Endothelial cell of umbilical vein (primary cell): ENCODE measurements around the gene MEIOSIN.

Source experiments
- EZH2 ChIP-seq: IDR thresholded peaks from 2 replicates; pipeline ENCODE4 v1.6.1; 2012; ENCODE audit warnings: borderline replicate concordance, low read depth, mild to moderate bottlenecking, moderate library complexity, low read length, inconsistent platforms; ENCODE audit not compliant: severe bottlenecking
- MYC ChIP-seq: IDR thresholded peaks from one replicate; pipeline ENCODE4 v1.6.1; 2011; ENCODE audit warnings: mild to moderate bottlenecking, low read depth, low read length
- POLR2AphosphoS5 ChIP-seq: IDR thresholded peaks from 2 replicates; pipeline ENCODE4 v1.6.1; 2012; ENCODE audit warnings: low read depth, mild to moderate bottlenecking, control low read depth, low read length, moderate library complexity; ENCODE audit not compliant: insufficient read depth
- TF ChIP-seq, protein P1 (sequence below), 2 donors: IDR thresholded peaks; 1 replicate in 1 of 2; 2 replicates in 1 of 2; pipeline ENCODE4 v1.5.1; 2011; ENCODE audit warnings: low read length in 2 of 2, mild to moderate bottlenecking in 2 of 2, moderate library complexity in 2 of 2, control low read depth in 1 of 2, inconsistent platforms in 1 of 2, low read depth in 1 of 2; ENCODE audit not compliant: insufficient read depth in 1 of 2; ENCODE audit errors: extremely low read depth in 1 of 2

DNA sequence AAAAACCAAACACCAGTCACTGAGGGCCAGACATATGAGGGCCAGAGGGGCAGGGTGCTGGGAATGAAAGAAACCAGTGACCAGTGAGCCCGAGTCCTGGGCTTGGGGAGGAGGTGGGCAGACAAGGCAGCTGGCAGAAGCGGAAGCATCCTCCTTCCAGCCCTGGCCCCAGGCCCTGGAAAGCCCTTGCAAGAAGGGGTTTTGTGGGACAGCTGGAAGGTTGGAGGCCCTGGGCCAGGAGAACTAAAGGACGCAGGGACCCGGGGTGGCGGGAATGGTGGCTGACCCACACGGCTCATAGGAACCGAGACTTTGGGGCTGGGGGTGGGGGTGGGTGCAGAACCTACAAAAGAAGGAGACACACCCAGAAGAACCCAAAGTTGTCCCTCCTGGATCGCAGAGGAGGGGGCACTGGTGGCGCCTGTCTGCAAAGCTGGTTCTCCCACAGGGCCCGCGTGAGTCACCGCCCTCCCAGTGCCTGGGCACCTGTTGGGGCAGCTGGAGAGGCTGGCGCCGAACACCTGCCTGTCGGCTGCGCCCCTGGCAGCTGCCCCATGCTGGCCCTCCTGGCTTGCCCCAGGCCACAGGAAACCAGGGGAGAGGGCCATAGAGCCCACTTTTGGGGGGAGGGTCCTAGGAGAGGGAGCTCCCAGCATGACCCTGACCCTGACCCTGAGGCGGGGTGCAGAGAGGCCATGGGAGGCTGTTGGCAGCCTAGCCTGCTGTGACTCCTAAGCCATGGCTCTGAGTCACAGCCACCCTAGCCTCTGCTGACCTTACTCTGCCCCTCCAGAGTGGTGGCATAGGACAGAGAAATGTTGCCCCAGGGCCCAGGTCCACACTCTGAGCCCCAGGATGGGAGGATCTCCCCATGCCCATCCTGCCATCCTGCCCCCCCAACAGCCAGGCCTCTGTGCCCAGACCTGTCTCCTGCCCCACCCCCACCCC is 48.2 kb downstream of the MEIOSIN start:
- TF ChIP-seq, protein P1, sequence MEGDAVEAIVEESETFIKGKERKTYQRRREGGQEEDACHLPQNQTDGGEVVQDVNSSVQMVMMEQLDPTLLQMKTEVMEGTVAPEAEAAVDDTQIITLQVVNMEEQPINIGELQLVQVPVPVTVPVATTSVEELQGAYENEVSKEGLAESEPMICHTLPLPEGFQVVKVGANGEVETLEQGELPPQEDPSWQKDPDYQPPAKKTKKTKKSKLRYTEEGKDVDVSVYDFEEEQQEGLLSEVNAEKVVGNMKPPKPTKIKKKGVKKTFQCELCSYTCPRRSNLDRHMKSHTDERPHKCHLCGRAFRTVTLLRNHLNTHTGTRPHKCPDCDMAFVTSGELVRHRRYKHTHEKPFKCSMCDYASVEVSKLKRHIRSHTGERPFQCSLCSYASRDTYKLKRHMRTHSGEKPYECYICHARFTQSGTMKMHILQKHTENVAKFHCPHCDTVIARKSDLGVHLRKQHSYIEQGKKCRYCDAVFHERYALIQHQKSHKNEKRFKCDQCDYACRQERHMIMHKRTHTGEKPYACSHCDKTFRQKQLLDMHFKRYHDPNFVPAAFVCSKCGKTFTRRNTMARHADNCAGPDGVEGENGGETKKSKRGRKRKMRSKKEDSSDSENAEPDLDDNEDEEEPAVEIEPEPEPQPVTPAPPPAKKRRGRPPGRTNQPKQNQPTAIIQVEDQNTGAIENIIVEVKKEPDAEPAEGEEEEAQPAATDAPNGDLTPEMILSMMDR (IDR thresholded peaks at IDR 0.05; ENCODE audit: extremely low read depth in 1 of 2, insufficient read depth in 1 of 2, low read depth in 1 of 2, low read length in 2 of 2): no peak
- TF ChIP-seq POLR2AphosphoS5 (no peak), EZH2 (no peak), MYC (no peak)
